MCF 10A (cell line): ENCODE results near the gene DLGAP5. TPM values are rescaled to one million over a fixed set of nuclear protein-coding genes. Genes with fewer than 3 reads are reported as not detected.

Experiments
- BruUV-seq: library from RNA; stranded (reverse); fragments of 400-500 nt; replicated peaks from 2 replicates; lab custom pipeline; 2021; lab: Mats Ljungman, UMichigan
- CTCF ChIA-PET: fragments of 300-600 bp; sonication (Branson Sonifier 250); formaldehyde crosslinking; extraction: SDS; loops from one replicate; lab custom pipeline; 2021; ENCODE audit warnings: antibody characterized with exemption, inconsistent platforms; lab: Yijun Ruan, JAX
- POLR2A ChIA-PET: fragments of 300-600, 350-650 bp; sonication (Branson Sonifier 250); formaldehyde crosslinking; extraction: SDS; loops from one replicate; lab custom pipeline; 2020; ENCODE audit warnings: antibody characterized with exemption, inconsistent platforms; lab: Yijun Ruan, JAX
- DNase-seq: peaks from one replicate; pipeline ENCODE4 v3.0.0-alpha.2; 2018; ENCODE audit not compliant: unreplicated experiment
- H3K27ac Mint-ChIP-seq: one replicate; pipeline ENCODE4 v1.8.0; 2022; ENCODE audit warnings: mild to moderate bottlenecking, low read depth, mixed read lengths; ENCODE audit not compliant: unreplicated experiment
- H3K27me3 Mint-ChIP-seq: one replicate; pipeline ENCODE4 v1.8.0; 2022; ENCODE audit warnings: mixed read lengths; ENCODE audit not compliant: insufficient read depth, unreplicated experiment
- H3K36me3 Mint-ChIP-seq: one replicate; pipeline ENCODE4 v1.8.0; 2022; ENCODE audit warnings: mild to moderate bottlenecking, moderate library complexity, mixed read lengths; ENCODE audit not compliant: insufficient read depth, unreplicated experiment
- H3K4me1 Mint-ChIP-seq: one replicate; pipeline ENCODE4 v1.8.0; 2022; ENCODE audit warnings: mixed read lengths; ENCODE audit not compliant: insufficient read depth, unreplicated experiment
- H3K4me3 Mint-ChIP-seq: one replicate; pipeline ENCODE4 v1.8.0; 2022; ENCODE audit warnings: mild to moderate bottlenecking, moderate library complexity, mixed read lengths; ENCODE audit not compliant: unreplicated experiment
- H3K9me3 Mint-ChIP-seq: one replicate; pipeline ENCODE4 v1.8.0; 2022; ENCODE audit warnings: mixed read lengths; ENCODE audit not compliant: unreplicated experiment
- CTCF ChIP-seq: fragments of 200-600 bp; IDR thresholded peaks from one replicate; pipeline ENCODE4 v1.8.0; 2022; ENCODE audit warnings: antibody characterized with exemption, mild to moderate bottlenecking; ENCODE audit not compliant: unreplicated experiment
- intact Hi-C: fragments of 100-400 bp; cut with micrococcal nuclease; formaldehyde crosslinking; loops from 2 replicates; pipeline ENCODE4 v1.14.1; 2022
- total RNA-seq: library from RNA; stranded (reverse); gene quantifications from 2 replicates; pipeline ENCODE4 v1.2.3, GENCODE V29; 2022

DLGAP5 gene
- total RNA-seq, 1 experiment from 2014 or later = 17.6 TPM

GRCh38 chr14:55198749-55199148, 7.4 kb upstream of the DLGAP5 start:
- no peaks in the 10 kb centered on the region for H3K9me3 Mint-ChIP-seq
- H3K36me3 Mint-ChIP-seq = no peaks in the 10 kb centered on the region
- H3K27me3 Mint-ChIP-seq = no peaks in the 10 kb centered on the region
- ChIA-PET CTCF (interaction anchor here (0.5 to 1.0 kb wide), 4 partner anchors 12 to 1292 kb away, joined by 3 to 4 read pairs (median 3); no protein-coding TSS in a partner anchor), POLR2A (interaction anchor here (0.6 to 2.3 kb wide), 2 partner anchors 13 to 298 kb away, joined by 3 to 16 read pairs; no protein-coding TSS in a partner anchor)
- no peak overlapping the region for H3K27ac Mint-ChIP-seq
- H3K4me1 Mint-ChIP-seq = no peaks in the 10 kb centered on the region
- intact Hi-C loops = no loop called here
- TF ChIP-seq CTCF = no peak
- H3K4me3 Mint-ChIP-seq = no peak overlapping the region
- BruUV-seq = no TSS peak
- DNase-seq = peak; percentile 22

- no peaks in the 10 kb centered on the region for H3K9me3 Mint-ChIP-seq
- DNase-seq = no peak
- H3K27me3 Mint-ChIP-seq = no peaks in the 10 kb centered on the region
- H3K4me1 Mint-ChIP-seq = peaks cover 9% of the 10 kb centered on the region
- no peaks in the 10 kb centered on the region for H3K36me3 Mint-ChIP-seq
- no peak overlapping the region for H3K4me3 Mint-ChIP-seq
- intact Hi-C loops = no loop called here
- ChIA-PET POLR2A (no interaction called here), CTCF (interaction anchor here (0.6 to 0.8 kb wide), 5 partner anchors 17 to 786 kb away, joined by 3 read pairs; no protein-coding TSS in a partner anchor)
- no TSS peak for BruUV-seq
- TF ChIP-seq CTCF = no peak
- H3K27ac Mint-ChIP-seq = no peak overlapping the region
Measured at GRCh38 chr14:55194656-55195355, 3.4 kb upstream of the DLGAP5 start.

GRCh38 chr14:55192054-55192621, 753 bp upstream of the DLGAP5 start:
- ChIA-PET POLR2A (interaction anchor here (0.5 to 1.8 kb wide), 10 partner anchors 11 to 602 kb away, joined by 3 to 8 read pairs (median 3); partner anchors contain the start of gene MAPK1IP1L), CTCF (interaction anchor here (0.6 to 1.8 kb wide), 5 partner anchors 9 to 1886 kb away, joined by 3 to 5 read pairs (median 3); partner anchors contain the start of gene FBXO34)
- Mint-ChIP-seq H3K27me3 (no peaks in the 10 kb centered on the region), H3K4me3 (peak overlapping the region; percentile 100), H3K27ac (peak overlapping the region; percentile 76), H3K4me1 (peaks cover 19% of the 10 kb centered on the region), H3K36me3 (peaks cover 7% of the 10 kb centered on the region), H3K9me3 (no peaks in the 10 kb centered on the region)
- DNase-seq = no peak
- TSS peak; percentile 63 for BruUV-seq
- no peak for TF ChIP-seq CTCF
- intact Hi-C loops = no loop called here

- no TSS peak for BruUV-seq
- peak; percentile 41 for DNase-seq
- Mint-ChIP-seq H3K9me3 (no peaks in the 10 kb centered on the region), H3K4me3 (peak overlapping the region; percentile 100), H3K27me3 (no peaks in the 10 kb centered on the region), H3K4me1 (peaks cover 24% of the 10 kb centered on the region), H3K36me3 (peaks cover 7% of the 10 kb centered on the region), H3K27ac (peak overlapping the region; percentile 76)
- ChIA-PET CTCF (interaction anchor here (1.0 to 1.5 kb wide), 3 partner anchors 8 to 163 kb away, joined by 3 to 4 read pairs (median 4); no protein-coding TSS in a partner anchor), POLR2A (interaction anchor here (0.8 to 1.8 kb wide), 4 partner anchors 11 to 164 kb away, joined by 3 to 9 read pairs (median 6); partner anchors contain the start of genes SOCS4 and WDHD1)
- intact Hi-C loops = no loop called here
- TF ChIP-seq CTCF = no peak
Measured at GRCh38 chr14:55190906-55191202, 531 bp downstream of the DLGAP5 start.
